HT1080 (cell line): ENCODE measurements around the gene RNF168. TPM values are rescaled to one million over a fixed set of nuclear protein-coding genes. Genes with fewer than 3 reads are reported as not detected.
A peak's percentile ranks its signal among the peaks of the same experiment; 100 is the strongest.
"Not testable (repeated sequence)": the region's sequence is repeated elsewhere in the genome, so short reads cannot be mapped to it uniquely, and the experiment has no call there.

Experiments
- DNase-seq: peaks from one replicate; pipeline ENCODE4 v3.0.0-alpha.2; 2015; ENCODE audit warnings: low read depth
- polyA plus RNA-seq, 2 experiments: library from polyadenylated mRNA; depleted of rRNA; stranded (reverse); fragments of >200 nt; gene quantifications; 2 replicates each; pipeline ENCODE4 v1.2.3, GENCODE V29; 2015
- total RNA-seq: library from RNA; depleted of rRNA; stranded (reverse); fragments of >200 nt; shearing (Covaris generic); gene quantifications from 2 replicates; pipeline ENCODE4 v1.2.3, GENCODE V29; 2014; rRNA removed

Gene RNF168, protein sequence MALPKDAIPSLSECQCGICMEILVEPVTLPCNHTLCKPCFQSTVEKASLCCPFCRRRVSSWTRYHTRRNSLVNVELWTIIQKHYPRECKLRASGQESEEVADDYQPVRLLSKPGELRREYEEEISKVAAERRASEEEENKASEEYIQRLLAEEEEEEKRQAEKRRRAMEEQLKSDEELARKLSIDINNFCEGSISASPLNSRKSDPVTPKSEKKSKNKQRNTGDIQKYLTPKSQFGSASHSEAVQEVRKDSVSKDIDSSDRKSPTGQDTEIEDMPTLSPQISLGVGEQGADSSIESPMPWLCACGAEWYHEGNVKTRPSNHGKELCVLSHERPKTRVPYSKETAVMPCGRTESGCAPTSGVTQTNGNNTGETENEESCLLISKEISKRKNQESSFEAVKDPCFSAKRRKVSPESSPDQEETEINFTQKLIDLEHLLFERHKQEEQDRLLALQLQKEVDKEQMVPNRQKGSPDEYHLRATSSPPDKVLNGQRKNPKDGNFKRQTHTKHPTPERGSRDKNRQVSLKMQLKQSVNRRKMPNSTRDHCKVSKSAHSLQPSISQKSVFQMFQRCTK
- total RNA-seq = 15.1 and 25.0 TPM in 2 replicates
- polyA plus RNA-seq (2015; cell fraction: cytosol; rRNA removed) = 7.7 and 8.6 TPM in 2 replicates
- 9.3 and 10.3 TPM in 2 replicates for polyA plus RNA-seq (2015; cell fraction: nucleus; rRNA removed)

- peak; percentile 97 for DNase-seq
Measured at GRCh38 chr3:196503196-196504076, at the start of gene RNF168. Gene RNF168, minus strand, starts transcription at chr3:196503768. Its CDS starts 595 bp downstream, at chr3:196503173.

DNA sequence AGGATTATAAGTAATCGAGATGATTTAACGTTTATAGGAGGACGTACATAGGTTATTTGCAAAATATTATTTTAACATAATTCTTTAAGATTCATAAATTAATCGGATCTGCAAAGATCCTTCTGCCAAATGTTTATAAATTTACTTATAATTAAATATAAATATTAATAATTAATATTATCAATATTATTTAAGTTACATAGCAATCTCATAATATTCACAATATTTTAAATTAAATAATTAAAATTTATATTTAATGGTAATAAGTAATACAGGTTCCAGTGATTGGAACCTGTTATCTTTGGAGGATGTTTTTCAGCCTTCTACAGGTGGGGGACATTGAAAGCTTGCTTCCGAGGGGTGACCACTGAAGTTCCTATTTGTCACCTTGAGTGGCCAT lies 48.7 kb upstream of the RNF168 start:
- no peak for DNase-seq

DNA sequence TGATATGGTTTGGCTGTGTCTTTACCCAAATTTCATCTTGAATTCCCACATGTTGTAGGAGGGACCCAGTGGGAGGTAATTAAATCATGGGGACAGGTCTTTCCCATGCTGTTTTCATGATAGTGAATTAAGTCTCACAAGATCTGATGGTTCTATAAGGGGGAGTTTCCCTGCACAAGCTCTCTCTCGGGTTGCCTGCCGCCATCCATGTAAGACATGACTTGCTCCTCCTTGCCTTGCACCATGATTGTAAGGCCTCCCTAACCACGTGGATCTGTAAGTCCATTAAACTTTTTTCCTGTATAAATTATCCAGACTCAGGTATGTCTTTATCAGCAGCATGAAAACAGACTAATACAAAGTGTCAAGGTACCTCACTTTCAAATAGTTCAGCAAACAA lies 46.6 kb upstream of the RNF168 start:
- DNase-seq = not testable (repeated sequence)

DNA sequence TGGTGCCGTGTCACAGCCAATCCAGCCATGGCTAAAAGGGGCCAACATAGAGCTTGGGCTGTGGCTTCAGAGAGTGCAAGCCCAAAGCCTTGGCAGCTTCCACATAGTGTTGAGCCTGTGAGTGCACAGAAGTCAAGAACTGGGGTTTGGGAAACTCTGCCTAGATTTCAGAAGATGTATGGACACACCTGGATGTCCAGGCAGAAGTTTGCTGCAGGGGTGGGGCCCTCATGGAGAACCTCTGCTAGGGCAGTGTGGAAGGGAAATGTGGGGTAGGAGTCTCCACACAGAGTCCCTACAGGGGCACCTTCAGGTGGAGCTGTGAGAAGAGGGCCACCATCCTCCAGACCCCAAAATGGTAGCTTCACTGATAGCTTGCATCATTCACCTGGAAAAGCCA lies 45.7 kb upstream of the RNF168 start:
- DNase-seq = not testable (repeated sequence)

DNA sequence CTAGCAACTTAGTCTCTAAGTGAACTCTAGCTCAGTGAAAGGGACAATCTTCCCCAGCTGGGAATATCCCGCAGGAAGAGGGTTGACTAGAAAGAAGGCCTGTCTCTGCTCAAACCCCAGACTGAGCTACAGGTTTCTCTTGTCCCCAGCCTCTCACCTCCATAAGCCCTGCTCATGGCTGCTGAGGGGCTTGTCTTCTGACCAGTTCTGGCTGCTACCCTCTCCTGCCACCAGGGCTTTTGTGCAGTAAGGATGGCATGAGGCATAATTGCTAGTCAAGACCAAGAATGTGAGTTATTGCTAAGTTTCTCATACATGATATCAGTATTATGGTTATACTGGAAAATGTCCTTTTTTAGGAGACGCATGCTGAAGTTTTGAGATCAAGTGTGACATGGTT lies 43.5 kb upstream of the RNF168 start:
- no peak for DNase-seq

GRCh38 chr3:196546537-196546936 lies 43.0 kb upstream of the RNF168 start:
- no peak for DNase-seq

GRCh38 chr3:196544491-196544992 lies 41.0 kb upstream of the RNF168 start:
- no peak for DNase-seq

GRCh38 chr3:196541684-196542445 lies 38.3 kb upstream of the RNF168 start:
- DNase-seq = no peak

DNA sequence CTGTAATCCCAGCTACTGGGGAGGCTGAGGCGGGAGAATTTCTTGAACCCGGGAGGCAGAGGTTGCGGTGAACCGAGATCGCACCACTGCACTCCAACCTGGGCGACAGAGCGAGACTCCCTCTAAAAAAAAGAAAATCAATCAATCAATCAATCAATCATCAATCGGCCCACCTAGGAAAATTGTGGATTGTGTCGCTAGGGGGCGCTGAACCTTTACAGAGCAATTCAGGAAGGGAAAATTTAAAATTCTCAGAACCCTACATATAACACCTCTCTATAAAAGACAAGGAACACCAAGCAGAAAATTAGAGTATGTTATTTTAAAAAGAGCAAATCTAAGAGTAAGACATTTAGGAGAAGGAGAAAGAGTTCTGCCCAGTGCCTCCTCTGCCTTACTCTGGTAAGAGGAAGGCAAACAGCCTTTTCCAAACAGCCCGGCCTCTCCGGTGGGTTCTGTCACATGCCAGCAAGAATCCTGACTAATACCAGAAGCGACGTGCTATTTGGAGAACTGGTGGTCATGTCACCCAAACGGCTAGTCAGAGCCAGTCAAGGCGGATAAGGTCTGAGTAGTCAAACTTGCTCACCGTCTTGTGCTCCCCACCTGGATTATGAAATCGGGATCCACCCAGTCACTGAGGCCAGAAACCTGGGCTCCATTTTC lies 33.9 kb upstream of the RNF168 start:
- peak; percentile 53 for DNase-seq

GRCh38 chr3:196533260-196533681 lies 29.7 kb upstream of the RNF168 start:
- DNase-seq = no peak

DNA sequence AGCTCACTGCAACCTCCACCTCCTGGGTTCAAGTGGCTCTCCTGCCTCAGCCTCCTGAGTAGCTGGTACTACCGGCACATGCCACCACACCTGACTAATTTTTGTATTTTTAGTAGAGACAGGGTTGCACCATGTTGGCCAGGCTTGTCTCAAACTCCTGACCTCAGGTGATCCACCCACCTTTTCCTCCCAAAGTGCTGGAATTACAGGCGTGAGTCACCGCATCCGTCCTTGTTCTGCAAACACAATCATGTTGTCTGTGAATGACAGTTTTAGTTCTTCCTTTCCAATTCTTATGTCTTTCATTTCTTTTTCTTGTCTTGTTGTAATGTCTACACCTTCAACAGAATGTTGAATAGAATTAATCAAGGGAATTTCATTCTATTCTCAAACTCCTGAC lies 27.9 kb upstream of the RNF168 start:
- no peak for DNase-seq

DNA sequence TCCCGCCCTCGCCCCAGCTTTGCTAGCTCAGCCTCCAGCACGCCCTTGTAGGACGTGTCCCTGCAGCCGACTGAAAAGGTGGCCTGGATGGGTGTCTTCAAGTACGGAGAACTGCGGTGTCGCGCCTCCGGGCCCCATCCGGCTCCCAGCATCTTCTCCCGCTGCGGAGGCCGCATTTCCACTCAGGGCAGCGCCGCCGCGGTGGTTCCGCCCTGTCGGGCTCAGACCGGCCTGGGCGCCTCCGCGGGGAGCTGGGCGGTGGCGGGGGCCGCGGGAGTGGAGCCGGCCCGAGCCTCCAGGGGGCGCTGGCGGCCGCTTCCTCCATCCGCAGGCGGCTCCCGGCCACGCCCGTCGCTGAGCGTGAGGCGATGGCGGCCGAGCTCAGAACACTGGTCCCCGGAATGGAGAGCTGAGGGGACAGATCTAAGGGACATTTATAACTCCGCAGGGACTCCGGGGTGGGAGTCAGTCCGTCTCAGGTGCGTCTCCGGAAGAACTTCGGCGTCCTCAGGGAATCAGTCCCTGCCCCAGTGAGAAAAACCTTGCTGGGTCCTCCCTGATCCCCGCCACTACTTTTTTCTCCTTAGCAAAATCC lies 25.2 kb upstream of the RNF168 start:
- peak; percentile 80 for DNase-seq

DNA sequence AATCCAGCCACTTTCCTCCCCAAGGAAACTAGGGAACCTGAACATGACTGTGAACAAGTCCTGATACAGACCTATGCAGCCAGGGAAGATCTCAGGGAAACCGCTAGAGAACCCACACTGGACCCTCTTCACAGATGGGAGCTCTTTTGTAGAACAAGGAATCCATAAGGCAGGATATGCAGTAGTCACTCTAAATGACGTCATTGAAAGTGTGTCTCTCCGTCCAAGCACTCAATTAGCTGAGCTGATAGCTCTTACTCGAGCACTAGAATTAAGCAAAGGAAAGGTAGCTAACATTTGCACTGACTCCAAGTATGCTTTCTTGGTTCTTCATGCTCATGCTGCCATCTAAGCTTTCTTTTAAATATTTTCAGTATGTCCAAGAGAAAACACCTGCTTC lies 21.6 kb upstream of the RNF168 start:
- no peak for DNase-seq

DNA sequence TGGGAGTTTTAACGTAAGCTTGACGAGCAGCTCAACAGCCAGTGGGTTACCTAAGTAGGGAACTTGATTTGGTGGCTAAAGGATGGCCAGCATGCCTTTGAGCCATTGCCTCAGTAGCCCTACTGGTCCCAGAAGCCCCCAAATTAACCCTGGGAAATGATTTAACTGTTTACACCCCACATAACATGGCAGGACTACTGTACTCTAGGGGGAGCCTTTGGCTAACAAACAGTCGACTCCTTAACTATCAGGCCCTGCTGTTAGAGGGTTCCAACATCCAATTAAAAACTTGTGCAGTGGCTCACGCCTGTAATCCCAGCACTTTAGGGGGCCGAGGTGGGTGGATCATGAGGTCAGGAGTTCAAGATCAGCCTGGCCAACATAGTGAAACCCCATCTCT lies 21.0 kb upstream of the RNF168 start:
- DNase-seq = peak; percentile 37

DNA sequence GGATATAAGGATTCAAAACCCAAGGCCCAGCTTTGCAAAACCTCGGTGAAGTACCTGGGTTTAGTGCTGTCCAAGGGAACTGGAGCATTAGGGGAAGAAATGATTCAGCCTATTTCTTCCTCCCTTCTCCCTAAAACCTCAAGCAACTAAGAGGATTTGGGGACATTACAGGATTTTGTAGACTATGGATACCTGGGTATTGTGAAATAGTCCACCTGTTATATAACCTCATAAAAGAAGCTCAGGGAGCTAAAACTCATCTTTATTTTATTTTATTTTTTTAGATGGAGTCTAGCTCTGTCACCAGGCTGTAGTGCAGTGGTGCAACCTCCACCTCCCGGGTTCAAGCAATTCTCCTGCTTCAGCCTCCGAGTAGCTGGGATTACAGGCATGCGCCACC lies 20.3 kb upstream of the RNF168 start:
- DNase-seq = no peak

DNA sequence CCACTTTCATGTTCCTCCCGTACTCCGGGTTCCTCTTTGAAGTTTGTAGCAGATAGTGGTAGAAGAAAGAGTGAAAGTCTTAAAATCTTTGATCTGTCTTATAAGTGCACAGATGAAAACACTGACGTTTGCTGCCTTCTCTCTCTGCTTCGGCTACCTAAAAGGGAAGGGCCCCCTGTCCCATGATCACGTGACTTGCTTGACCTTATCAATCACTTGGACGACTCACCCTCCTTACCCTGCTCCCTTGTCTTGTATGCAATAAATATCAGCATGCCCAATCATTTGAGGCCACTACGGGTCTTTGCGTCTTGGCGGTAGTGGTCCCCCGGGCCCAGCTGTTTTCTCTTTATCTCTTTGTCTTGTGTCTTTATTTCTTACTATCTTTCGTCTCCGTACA lies 17.7 kb upstream of the RNF168 start:
- DNase-seq = not testable (repeated sequence)

- no peak for DNase-seq
Measured at GRCh38 chr3:196519718-196520082, 16.1 kb upstream of the RNF168 start.

DNA sequence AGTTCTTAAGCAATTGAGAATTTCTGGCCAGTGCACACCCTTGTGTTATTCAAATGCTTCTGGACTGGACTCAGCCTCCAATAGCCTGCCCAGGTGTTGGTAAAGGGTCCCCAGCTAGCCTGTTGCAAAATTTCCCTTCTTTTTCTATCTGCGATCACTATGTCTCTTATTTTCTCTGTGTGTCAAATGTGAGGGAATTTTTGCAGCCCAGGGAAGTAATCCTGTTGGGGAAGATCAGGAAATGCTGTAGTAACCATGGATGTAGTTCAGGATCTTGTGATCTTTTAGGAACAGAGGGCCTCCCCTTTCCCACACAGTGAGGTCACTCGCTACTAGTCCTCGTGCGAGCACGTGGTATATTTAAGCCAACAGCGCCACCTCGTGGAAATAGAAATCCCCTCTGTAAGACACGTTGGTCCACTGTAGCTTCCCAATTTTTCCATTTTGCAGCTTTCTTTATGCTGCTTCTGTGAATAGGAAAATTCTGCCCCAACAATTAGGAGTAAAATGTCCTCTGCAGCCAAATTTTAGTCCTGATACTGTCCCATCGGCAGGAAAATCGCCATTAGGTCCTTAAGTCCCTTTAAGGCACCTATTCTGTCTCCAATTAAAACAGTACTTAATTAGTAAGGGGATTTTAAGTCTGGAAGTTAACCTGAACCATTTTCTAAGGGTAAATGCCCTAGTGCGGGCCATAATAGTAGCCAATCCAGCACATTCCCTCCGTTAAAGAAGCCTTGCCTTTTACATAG lies 15.6 kb upstream of the RNF168 start:
- DNase-seq = peak; percentile 76

DNA sequence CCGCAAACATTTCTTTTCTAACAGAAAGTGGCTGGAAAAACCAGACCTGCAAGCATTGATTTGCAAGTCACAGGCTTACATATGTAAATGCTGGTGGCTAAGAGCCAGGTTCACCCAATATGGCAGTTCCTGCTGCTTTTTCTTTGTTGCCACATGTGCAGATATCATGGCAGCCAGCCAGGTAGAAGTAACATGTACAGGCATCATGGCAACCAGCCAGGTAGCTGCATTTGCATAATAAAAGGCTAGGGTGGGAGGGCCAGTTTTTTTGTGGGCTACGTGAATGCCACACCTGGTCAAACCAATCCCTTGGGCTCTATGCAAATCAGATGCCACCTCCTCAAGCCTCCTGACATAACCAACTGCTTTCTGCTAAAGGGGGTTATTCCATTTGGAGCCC lies 14.4 kb upstream of the RNF168 start:
- DNase-seq = no peak
